OCI-LY7 (cell line): ENCODE data around the gene VDR. TPM values are rescaled to one million over a fixed set of nuclear protein-coding genes. Genes with fewer than 3 reads are reported as not detected.

Experiments
- BruUV-seq: library from RNA; stranded (reverse); fragments of 400-500 nt; replicated peaks from 2 replicates; lab custom pipeline; 2021; lab: Mats Ljungman, UMichigan
- CTCF ChIA-PET: fragments of 300-600 bp; sonication (Branson Sonifier 250); formaldehyde crosslinking; loops from one replicate; lab custom pipeline; 2022; ENCODE audit warnings: antibody characterized with exemption; ENCODE audit not compliant: unreplicated experiment; lab: Charles Lee
- POLR2A ChIA-PET: fragments of 300-600 bp; sonication (Branson Sonifier 250); formaldehyde crosslinking; loops from one replicate; lab custom pipeline; 2022; ENCODE audit warnings: antibody characterized with exemption; lab: Charles Lee
- DNase-seq: peaks from one replicate; pipeline ENCODE4 v3.0.0-alpha.2; 2015; ENCODE audit warnings: low spot score
- H2AFZ ChIP-seq: fragments of 200-600 bp; sonication (generic), shearing (Covaris generic); 2 replicates; pipeline ENCODE4 v1.6.1; 2014; ENCODE audit warnings: mild to moderate bottlenecking, antibody characterized with exemption, low read length, moderate library complexity
- H3K27ac ChIP-seq: fragments of 200-600 bp; sonication (generic); 2 replicates; pipeline ENCODE4 v1.5.1; 2014; ENCODE audit warnings: mixed run types, low read depth, mild to moderate bottlenecking, moderate library complexity, low read length, inconsistent platforms; ENCODE audit not compliant: poor library complexity, severe bottlenecking
- H3K36me3 ChIP-seq: fragments of 200-600 bp; sonication (generic); 2 replicates; pipeline ENCODE4 v1.6.1; 2014; ENCODE audit warnings: mild to moderate bottlenecking, antibody characterized with exemption, low read length, moderate library complexity, mixed read lengths; ENCODE audit not compliant: insufficient read depth
- H3K4me1 ChIP-seq: fragments of 200-600 bp; sonication (generic); 2 replicates; pipeline ENCODE4 v1.5.1; 2014; ENCODE audit warnings: mild to moderate bottlenecking, low read length; ENCODE audit not compliant: insufficient read depth, poor library complexity, severe bottlenecking
- H3K4me2 ChIP-seq: fragments of 200-600 bp; sonication (generic); 2 replicates; pipeline ENCODE4 v1.6.1; 2014; ENCODE audit warnings: mild to moderate bottlenecking, low read length
- H3K4me3 ChIP-seq: fragments of 200-600 bp; sonication (generic); 2 replicates; pipeline ENCODE4 v1.5.1; 2014; ENCODE audit warnings: mild to moderate bottlenecking, low read depth, low read length; ENCODE audit not compliant: poor library complexity, severe bottlenecking
- H3K79me2 ChIP-seq: fragments of 200-600 bp; sonication (generic); 2 replicates; pipeline ENCODE4 v1.6.1; 2016; ENCODE audit warnings: low read depth, mild to moderate bottlenecking, low read length, moderate library complexity, mixed read lengths; ENCODE audit not compliant: insufficient read depth
- H3K9me2 ChIP-seq: fragments of 200-600 bp; sonication (generic); 2 replicates; pipeline ENCODE4 v1.6.1; 2016; ENCODE audit warnings: mild to moderate bottlenecking, low read length, mixed read lengths; ENCODE audit not compliant: insufficient read depth
- H3K9me3 ChIP-seq: fragments of 200-600 bp; sonication (generic); 2 replicates; pipeline ENCODE4 v1.6.1; 2014; ENCODE audit warnings: mild to moderate bottlenecking, mixed run types, low read length, mixed read lengths
- H4K20me1 ChIP-seq: fragments of 200-600 bp; sonication (generic); 2 replicates; pipeline ENCODE4 v1.6.1; 2014; ENCODE audit warnings: mild to moderate bottlenecking, antibody characterized with exemption, low read length, moderate library complexity, mixed read lengths; ENCODE audit not compliant: insufficient read depth
- CTCF ChIP-seq: fragments of 200-600 bp; sonication (generic); conservative IDR thresholded peaks from 2 replicates; pipeline ENCODE4 v1.5.1; 2014; ENCODE audit warnings: mild to moderate bottlenecking, antibody characterized with exemption, low read length, moderate library complexity, mixed read lengths
- EZH2phosphoT487 ChIP-seq: fragments of 200-600 bp; sonication (generic); IDR thresholded peaks from 2 replicates; pipeline ENCODE4 v1.6.1; 2018; ENCODE audit warnings: low read depth, borderline replicate concordance, mild to moderate bottlenecking, mixed run types, antibody characterized with exemption, low read length, moderate library complexity, mixed read lengths
- intact Hi-C: fragments of 100-400 bp; cut with micrococcal nuclease; formaldehyde crosslinking; loops from one replicate; pipeline ENCODE4 v1.10.0; 2022; ENCODE audit not compliant: unreplicated experiment
- total RNA-seq, 2 experiments: library from RNA; depleted of rRNA in 1 of 2; stranded (reverse); fragments of >200 nt in 1 of 2; shearing (Covaris generic) in 1 of 2; gene quantifications; 2 replicates each; pipeline ENCODE4 v1.2.3, GENCODE V29; 2014 to 2022

Gene VDR
- total RNA-seq, 2 experiments from 2014 or later: 1.9 to 5.4 TPM

GRCh38 chr12:47903151-47903611, 1.6 kb downstream of the VDR start:
- TF ChIP-seq EZH2phosphoT487 (no peak), CTCF (no peak)
- BruUV-seq: no TSS peak
- Histone ChIP-seq H2AFZ (no peak overlapping the region), H3K79me2 (no peaks in the 10 kb centered on the region), H3K9me2 (no peaks in the 10 kb centered on the region), H3K27ac (no peak overlapping the region), H3K4me2 (peak overlapping the region; percentile 98; the same call in 1 of the 2 replicates), H3K4me3 (no peak overlapping the region), H3K36me3 (no peaks in the 10 kb centered on the region), H4K20me1 (no peaks in the 10 kb centered on the region), H3K4me1 (peaks cover 15% of the 10 kb centered on the region), H3K9me3 (no peaks in the 10 kb centered on the region)
- CTCF ChIA-PET: no interaction called here
- no peak for DNase-seq
- POLR2A ChIA-PET: no interaction called here
- intact Hi-C loops: loop anchor here (5.0 kb wide), 1 partner anchor 59 kb away; the partner anchor contains the start of gene TMEM106C

- Histone ChIP-seq H3K9me3 (no peaks in the 10 kb centered on the region), H3K4me2 (no peak overlapping the region), H3K36me3 (no peaks in the 10 kb centered on the region), H4K20me1 (no peaks in the 10 kb centered on the region), H2AFZ (no peak overlapping the region), H3K9me2 (no peaks in the 10 kb centered on the region), H3K4me3 (no peak overlapping the region), H3K79me2 (no peaks in the 10 kb centered on the region), H3K4me1 (peaks cover 15% of the 10 kb centered on the region), H3K27ac (no peak overlapping the region)
- no peak for DNase-seq
- ChIA-PET CTCF (no interaction called here), POLR2A (no interaction called here)
- intact Hi-C loops: loop anchor here (5.0 kb wide), 1 partner anchor 60 kb away; the partner anchor contains the start of gene TMEM106C
- TF ChIP-seq CTCF (no peak), EZH2phosphoT487 (no peak)
- BruUV-seq: no TSS peak
These were observed 2.6 kb downstream of the VDR start for GRCh38 chr12:47902131-47902639.

- no peaks in the 10 kb centered on the region for H3K36me3 ChIP-seq
- H3K4me2 ChIP-seq: no peak overlapping the region
- H3K4me1 ChIP-seq: peaks cover 15% of the 10 kb centered on the region
- no peak overlapping the region for H3K4me3 ChIP-seq
- H4K20me1 ChIP-seq: no peaks in the 10 kb centered on the region
- no TSS peak for BruUV-seq
- no peak overlapping the region for H3K27ac ChIP-seq
- H3K9me2 ChIP-seq: no peaks in the 10 kb centered on the region
- ChIA-PET CTCF (no interaction called here), POLR2A (no interaction called here)
- no peaks in the 10 kb centered on the region for H3K79me2 ChIP-seq
- DNase-seq: no peak
- intact Hi-C loops: loop anchor here (2.0 to 5.0 kb wide), 2 partner anchors 47 to 61 kb away; partner anchors contain the start of gene TMEM106C
- no peak for TF ChIP-seq EZH2phosphoT487
- no peak for TF ChIP-seq CTCF
- H3K9me3 ChIP-seq: no peaks in the 10 kb centered on the region
- no peak overlapping the region for H2AFZ ChIP-seq
These were observed 3.1 kb downstream of the VDR start for GRCh38 chr12:47901718-47902093.
